ENCODE measurements around the gene MKNK1. TPM values are rescaled to one million over a fixed set of nuclear protein-coding genes. Genes with fewer than 3 reads are reported as not detected.

Gene MKNK1
- total and polyA plus RNA-seq, 4 donors, result 29.4 to 83.5 (median 62.8) TPM

- no peak for TF ChIP-seq CTCF (IDR thresholded peaks at IDR 0.05; ENCODE audit: control extremely low read depth, extremely low read depth)
- Histone ChIP-seq H3K9ac (ENCODE audit: insufficient read depth in 1 of 2, low read length in 2 of 2) (peak overlapping the region; percentile 82 to 85), H3K4me3 (peak overlapping the region; percentile 87), H3K36me3 (ENCODE audit: control insufficient read depth in 4 of 4, insufficient read depth in 4 of 4, low read length in 4 of 4) (peaks cover 0 to 7% (median 1%) of the 10 kb centered on the region in 4 donors), H3K27ac (ENCODE audit: low read depth in 1 of 2, low read length in 1 of 2) (peak overlapping the region; percentile 86 to 90), H3K9me3 (ENCODE audit: control insufficient read depth in 4 of 4, insufficient read depth in 3 of 4, low read length in 3 of 4) (no peaks in the 10 kb centered on the region), H3K27me3 (ENCODE audit: control insufficient read depth in 3 of 3, insufficient read depth in 3 of 3, low read length in 2 of 3) (no peaks in the 10 kb centered on the region), H3K4me1 (ENCODE audit: control insufficient read depth in 5 of 5, insufficient read depth in 5 of 5, low read length in 5 of 5) (peaks cover 0 to 13% (median 9%) of the 10 kb centered on the region in 5 donors)
- no peak for ATAC-seq (ENCODE audit: insufficient read depth, low FRiP score)
- 0 to 1% methylated on average over 2 of the region's 2 CpGs for WGBS, 2 donors
- DNase-seq, result no peak
These were observed 599 bp downstream of the MKNK1 start for GRCh38 chr1:46603481-46603857.

- Histone ChIP-seq H3K4me3 (no peak overlapping the region), H3K27ac (ENCODE audit: low read depth in 1 of 2, low read length in 1 of 2) (no peak overlapping the region), H3K27me3 (ENCODE audit: control insufficient read depth in 3 of 3, insufficient read depth in 3 of 3, low read length in 2 of 3) (no peaks in the 10 kb centered on the region), H3K4me1 (ENCODE audit: control insufficient read depth in 5 of 5, insufficient read depth in 5 of 5, low read length in 5 of 5) (peaks cover 0 to 13% (median 9%) of the 10 kb centered on the region in 5 donors), H3K36me3 (ENCODE audit: control insufficient read depth in 4 of 4, insufficient read depth in 4 of 4, low read length in 4 of 4) (peaks cover 0 to 4% (median 1%) of the 10 kb centered on the region in 4 donors), H3K9ac (ENCODE audit: insufficient read depth in 1 of 2, low read length in 2 of 2) (no peak overlapping the region), H3K9me3 (ENCODE audit: control insufficient read depth in 4 of 4, insufficient read depth in 3 of 4, low read length in 3 of 4) (no peaks in the 10 kb centered on the region)
- TF ChIP-seq CTCF (IDR thresholded peaks at IDR 0.05; ENCODE audit: control extremely low read depth, extremely low read depth), result no peak
- WGBS, 2 donors, result 94 to 96% methylated on average over 3 of the region's 3 CpGs
- DNase-seq (no peak), ATAC-seq (ENCODE audit: insufficient read depth, low FRiP score) (no peak)
These were observed 2.6 kb downstream of the MKNK1 start for GRCh38 chr1:46601257-46602007.

- peaks cover 0 to 13% (median 8%) of the 10 kb centered on the region in 5 donors for H3K4me1 ChIP-seq (ENCODE audit: control insufficient read depth in 5 of 5, insufficient read depth in 5 of 5, low read length in 5 of 5)
- 86 to 92% methylated on average over 9 of the region's 9 CpGs for WGBS, 2 donors
- DNase-seq, result no peak
- no peaks in the 10 kb centered on the region for H3K9me3 ChIP-seq (ENCODE audit: control insufficient read depth in 4 of 4, insufficient read depth in 3 of 4, low read length in 3 of 4)
- peaks cover 0 to 4% (median 2%) of the 10 kb centered on the region in 4 donors for H3K36me3 ChIP-seq (ENCODE audit: control insufficient read depth in 4 of 4, insufficient read depth in 4 of 4, low read length in 4 of 4)
- no peak for ATAC-seq (ENCODE audit: insufficient read depth, low FRiP score)
- no peak overlapping the region for H3K4me3 ChIP-seq
- H3K27me3 ChIP-seq (ENCODE audit: control insufficient read depth in 3 of 3, insufficient read depth in 3 of 3, low read length in 2 of 3), result no peaks in the 10 kb centered on the region
- H3K27ac ChIP-seq (ENCODE audit: low read depth in 1 of 2, low read length in 1 of 2), result no peak overlapping the region
- H3K9ac ChIP-seq (ENCODE audit: insufficient read depth in 1 of 2, low read length in 2 of 2), result no peak overlapping the region
- no peak for TF ChIP-seq CTCF (IDR thresholded peaks at IDR 0.05; ENCODE audit: control extremely low read depth, extremely low read depth)
These were observed 4.8 kb downstream of the MKNK1 start for GRCh38 chr1:46599059-46599970.
